Liver (tissue), 9 donors: ENCODE measurements around the gene SLC12A8. TPM values are rescaled to one million over a fixed set of nuclear protein-coding genes. Genes with fewer than 3 reads are reported as not detected.

Experiments
- DNase-seq: peaks from one replicate; pipeline ENCODE4 v3.0.0-alpha.2; 2017; ENCODE audit warnings: low spot score
- H3K27ac ChIP-seq, 2 donors: one replicate each; pipeline ENCODE4 v1.7.0; 2013; ENCODE audit warnings: inconsistent platforms in 2 of 2, low read length in 2 of 2, control low read depth in 1 of 2, low read depth in 1 of 2, mild to moderate bottlenecking in 1 of 2
- H3K27me3 ChIP-seq, 4 donors: one replicate each; pipeline versions ENCODE4 v1.6.1 to v1.7.0; 2013; ENCODE audit warnings: low read length in 3 of 4, inconsistent platforms in 1 of 4, mild to moderate bottlenecking in 1 of 4, moderate library complexity in 1 of 4; ENCODE audit not compliant: control insufficient read depth in 4 of 4, insufficient read depth in 4 of 4
- H3K36me3 ChIP-seq, 4 donors: one replicate each; pipeline versions ENCODE4 v1.6.1 to v1.7.0; 2013; ENCODE audit warnings: low read length in 3 of 4, mild to moderate bottlenecking in 3 of 4, low read depth in 1 of 4, moderate library complexity in 1 of 4; ENCODE audit not compliant: control insufficient read depth in 4 of 4, insufficient read depth in 3 of 4
- H3K4me1 ChIP-seq, 4 donors: one replicate each; pipeline versions ENCODE4 v1.6.1 to v1.7.0; 2013; ENCODE audit warnings: low read length in 3 of 4, mild to moderate bottlenecking in 3 of 4, moderate library complexity in 1 of 4; ENCODE audit not compliant: control insufficient read depth in 4 of 4, insufficient read depth in 4 of 4
- H3K4me3 ChIP-seq, 3 donors: one replicate each; pipeline versions ENCODE4 v1.6.1 to v1.7.0; 2013; ENCODE audit warnings: low read length in 3 of 3, control low read depth in 1 of 3, low read depth in 1 of 3, mild to moderate bottlenecking in 1 of 3
- H3K9ac ChIP-seq, 2 donors: one replicate each; pipeline ENCODE4 v1.7.0; 2013; ENCODE audit warnings: low read length in 2 of 2, mild to moderate bottlenecking in 2 of 2, moderate library complexity in 2 of 2, control low read depth in 1 of 2, low read depth in 1 of 2
- H3K9me3 ChIP-seq, 4 donors: one replicate each; pipeline versions ENCODE4 v1.6.1 to v1.7.0; 2013; ENCODE audit warnings: low read length in 3 of 4; ENCODE audit not compliant: control insufficient read depth in 4 of 4
- CTCF ChIP-seq: fragments of 150-350 bp; IDR thresholded peaks from 2 replicates; pipeline ENCODE4 v1.5.1; 2017; ENCODE audit warnings: improper control_type of control experiment, low read depth, low read length; ENCODE audit not compliant: missing input control
- EGR1 ChIP-seq, 2 donors: IDR thresholded peaks; 2 replicates each; pipeline ENCODE4 v1.6.1; 2016 to 2018; ENCODE audit warnings: antibody characterized with exemption in 2 of 2, low read depth in 2 of 2
- FOXA1 ChIP-seq: IDR thresholded peaks from 2 replicates; pipeline ENCODE4 v1.6.1; 2016; ENCODE audit warnings: antibody characterized with exemption
- FOXA2 ChIP-seq: IDR thresholded peaks from 2 replicates; pipeline ENCODE4 v1.6.1; 2016; ENCODE audit warnings: antibody characterized with exemption
- HNF4G ChIP-seq: IDR thresholded peaks from 2 replicates; pipeline ENCODE4 v1.6.1; 2016; ENCODE audit warnings: antibody characterized with exemption
- NR2F2 ChIP-seq: IDR thresholded peaks from 2 replicates; pipeline ENCODE4 v1.6.1; 2016; ENCODE audit warnings: antibody characterized with exemption
- RAD21 ChIP-seq, 2 donors: IDR thresholded peaks; 2 replicates each; pipeline ENCODE4 v1.6.1; 2016; ENCODE audit warnings: antibody characterized with exemption in 2 of 2, mild to moderate bottlenecking in 2 of 2
- REST ChIP-seq: IDR thresholded peaks from 2 replicates; pipeline ENCODE4 v1.6.1; 2016; ENCODE audit warnings: antibody characterized with exemption, mild to moderate bottlenecking
- RXRA ChIP-seq, 2 donors: IDR thresholded peaks; 2 replicates each; pipeline ENCODE4 v1.6.1; 2017 to 2018; ENCODE audit warnings: antibody characterized with exemption in 2 of 2, mild to moderate bottlenecking in 1 of 2
- SP1 ChIP-seq: IDR thresholded peaks from 2 replicates; pipeline ENCODE4 v1.6.1; 2018; ENCODE audit warnings: antibody characterized with exemption, mild to moderate bottlenecking
- TAF1 ChIP-seq: conservative IDR thresholded peaks from 2 replicates; pipeline ENCODE4 v1.6.1; 2016; ENCODE audit warnings: antibody characterized with exemption, mild to moderate bottlenecking
- YY1 ChIP-seq: IDR thresholded peaks from 2 replicates; pipeline ENCODE4 v1.6.1; 2016; ENCODE audit warnings: antibody characterized with exemption, mild to moderate bottlenecking
- ZBTB33 ChIP-seq: IDR thresholded peaks from 2 replicates; pipeline ENCODE4 v1.6.1; 2016; ENCODE audit warnings: antibody characterized with exemption
- WGBS: extraction: QIAGEN DNeasy Blood & Tissue Kit; methylation state at CpG from one replicate; pipeline ENCODE4 v1.1.7; 2013; 5-methylcytosine and 5-hydroxymethylcytosine counted together
- polyA plus RNA-seq, 2 donors: library from polyadenylated mRNA; stranded (reverse) in 1 of 2; unstranded in 1 of 2; fragments of 200-250 nt in 1 of 2; fragments of >200 nt in 1 of 2; fragmentation: Nextera tagmentation in 1 of 2; extraction: Ambion mirVana in 1 of 2; gene quantifications; one replicate each; pipeline versions ENCODE4 v1.2.1 to v1.2.3, GENCODE V29; 2013 to 2015
- total RNA-seq, 2 donors: library from RNA; depleted of rRNA; stranded (reverse); fragments of >200 nt; gene quantifications; one replicate each; pipeline ENCODE4 v1.2.3, GENCODE V29; 2014
- donor health status: healthy.
- donor health status: healthy.
- donor health status: healthy.
- donor health status: healthy.
- donor health status: healthy.

SLC12A8 gene
- total and polyA plus RNA-seq, 4 donors: 2.7 to 20.3 (median 5.5) TPM

- TF ChIP-seq CTCF: no peak
- no peak for TF ChIP-seq EGR1 (IDR thresholded peaks at IDR 0.05; ENCODE audit: low read depth in 2 of 2)
- no peak for TF ChIP-seq FOXA1
These were observed 178.9 kb downstream of the SLC12A8 start for GRCh38 chr3:125033616-125034015.

GRCh38 chr3:125033135-125033534, 179.4 kb downstream of the SLC12A8 start:
- H3K27ac ChIP-seq: no peak overlapping the region
- H3K9me3 ChIP-seq: no peaks in the 10 kb centered on the region
- peaks cover 0 to 5% (median 2%) of the 10 kb centered on the region in 4 donors for H3K4me1 ChIP-seq
- H3K4me3 ChIP-seq: no peak overlapping the region
- H3K36me3 ChIP-seq: peaks cover 0 to 7% (median 0%) of the 10 kb centered on the region in 4 donors
- TF ChIP-seq TAF1: no peak
- TF ChIP-seq NR2F2: no peak
- TF ChIP-seq EGR1 (IDR thresholded peaks at IDR 0.05; ENCODE audit: low read depth in 2 of 2): no peak
- TF ChIP-seq FOXA2: no peak
- TF ChIP-seq CTCF: no peak
- TF ChIP-seq ZBTB33: no peak
- no peak for TF ChIP-seq RAD21 (IDR thresholded peaks at IDR 0.05)
- no peak for TF ChIP-seq YY1
- TF ChIP-seq RXRA (IDR thresholded peaks at IDR 0.05): no peak
- no peak for TF ChIP-seq HNF4G
- no peak for TF ChIP-seq REST
- TF ChIP-seq SP1: no peak
- WGBS: 82% methylated on average over 5 of the region's 5 CpGs
- no peaks in the 10 kb centered on the region for H3K27me3 ChIP-seq
- H3K9ac ChIP-seq: no peak overlapping the region
- no peak for DNase-seq

More at GRCh38 chr3:125033616-125034015, 178.9 kb downstream of the SLC12A8 start:
- no peak overlapping the region for H3K9ac ChIP-seq
- H3K4me1 ChIP-seq: peaks cover 0 to 5% (median 2%) of the 10 kb centered on the region in 4 donors
- no peak for DNase-seq
- H3K9me3 ChIP-seq: no peaks in the 10 kb centered on the region
- WGBS: 97% methylated on average over 14 of the region's 14 CpGs
- H3K27me3 ChIP-seq: no peaks in the 10 kb centered on the region
- no peak overlapping the region for H3K27ac ChIP-seq
- H3K4me3 ChIP-seq: no peak overlapping the region
- H3K36me3 ChIP-seq: peaks cover 0 to 3% (median 0%) of the 10 kb centered on the region in 4 donors
